SK-N-MC (cell line): ENCODE results near the gene MOXD1.

Experiments used
- EZH2 ChIP-seq: fragments of 200-600 bp; sonication (generic); IDR thresholded peaks from one replicate; pipeline ENCODE4 v1.6.1; 2017; ENCODE audit warnings: antibody characterized with exemption
- POLR2AphosphoS5 ChIP-seq: IDR thresholded peaks from 2 replicates; pipeline ENCODE4 v1.6.1; 2012; ENCODE audit warnings: mild to moderate bottlenecking, low read depth, low read length, borderline replicate concordance

DNA sequence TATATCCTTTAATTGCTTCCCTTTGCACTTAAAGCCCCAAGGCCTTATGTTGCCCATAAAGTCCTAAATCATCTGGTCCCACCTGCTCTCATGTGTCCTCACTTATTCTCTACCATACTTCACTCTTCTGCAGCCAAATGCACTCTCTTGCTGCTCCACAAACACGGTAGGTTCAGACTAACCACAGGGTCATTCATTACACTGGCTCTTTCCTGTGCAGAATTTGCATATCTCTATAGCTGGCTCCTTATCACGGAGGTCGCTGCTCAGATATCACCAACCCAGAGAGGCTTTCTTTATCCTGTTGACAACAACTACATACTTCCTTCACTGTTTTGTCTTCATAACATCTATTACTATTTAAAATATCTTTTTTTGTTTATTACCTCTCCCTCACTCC, 86.8 kb downstream of the MOXD1 start:
- TF ChIP-seq EZH2 (no peak), POLR2AphosphoS5 (no peak)
